Endometrium (tissue), 2 donors: ENCODE measurements around the gene CANT1.
A peak's percentile ranks its signal among the peaks of the same experiment; 100 is the strongest.

Experiments
- FAIRE-seq: peaks from 2 replicates; lab custom pipeline; 2012; peaks lifted over from hg19 to GRCh38; lab: Jason Lieb, UNC
- donor health status: control.
- donor health status: control.

The CANT1 gene

DNA sequence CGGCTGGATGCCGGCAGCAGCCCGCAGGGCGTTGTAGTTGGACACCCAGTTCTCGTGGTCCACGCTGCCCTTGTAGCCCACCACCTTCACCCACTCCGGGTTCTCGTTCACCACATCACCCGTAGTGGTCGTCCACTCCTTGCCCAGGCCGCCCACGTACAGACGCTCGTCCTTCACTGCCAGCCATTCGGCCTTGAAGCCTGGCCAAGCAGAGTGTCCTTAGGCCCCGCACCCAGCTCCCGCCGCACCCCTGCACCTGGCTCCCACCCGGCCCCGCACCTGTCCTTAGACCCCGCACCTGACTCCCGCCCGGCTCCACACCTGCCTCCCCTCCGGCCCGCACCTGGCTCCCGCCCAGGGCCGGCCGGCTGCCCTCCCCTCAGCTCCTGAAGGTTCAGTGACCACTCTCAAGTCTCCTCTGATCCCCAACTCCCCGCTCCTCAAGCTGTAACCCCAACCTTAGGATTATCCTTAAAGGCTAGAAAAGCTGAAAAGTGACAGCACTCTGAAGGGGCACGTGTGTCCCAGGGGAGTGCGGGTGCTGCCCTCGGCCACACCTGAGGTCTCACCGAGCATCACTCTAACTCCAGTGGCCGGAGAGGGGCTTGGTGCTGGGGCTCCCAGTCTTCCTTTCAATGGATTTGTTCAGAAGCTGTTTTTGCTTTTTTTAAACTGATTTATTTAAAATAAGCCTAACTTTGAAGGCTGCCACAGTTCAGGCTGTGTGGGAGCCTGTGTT, 14.4 kb downstream of the CANT1 start:
- no peak for FAIRE-seq

DNA sequence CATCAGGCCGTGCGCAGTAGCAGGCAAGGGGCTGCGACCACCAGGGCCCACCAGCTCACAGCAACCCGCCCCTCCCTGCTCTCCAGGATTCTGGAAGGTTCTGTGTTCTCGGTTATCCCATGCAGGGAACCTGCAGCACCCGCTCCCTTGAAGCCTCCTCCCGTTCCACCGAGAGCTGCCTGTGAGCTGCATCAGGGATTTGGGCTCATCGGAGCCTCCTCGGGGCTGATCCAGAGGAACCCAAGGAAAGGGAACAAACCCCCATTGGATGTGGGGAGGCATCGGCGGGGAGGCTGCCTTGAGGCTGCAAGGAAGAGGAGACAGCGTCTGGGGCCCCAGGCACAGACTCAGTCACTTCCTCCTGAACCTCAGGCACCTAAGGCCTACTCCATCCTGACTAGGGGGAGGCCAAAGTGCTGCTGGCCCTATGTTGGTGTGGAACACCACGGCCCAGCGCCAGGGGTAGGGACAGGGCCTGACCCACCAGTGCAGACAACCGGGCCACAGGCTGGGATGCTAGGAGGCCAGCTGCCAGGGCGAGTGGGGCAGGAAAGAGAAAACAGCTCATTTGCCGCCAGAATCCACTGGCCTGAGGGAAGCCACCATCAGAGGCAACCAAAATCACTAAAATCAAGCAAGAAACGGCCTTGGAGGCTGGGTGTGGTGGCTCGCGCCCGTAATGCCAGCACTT, 15.4 kb downstream of the CANT1 start:
- no peak for FAIRE-seq

DNA sequence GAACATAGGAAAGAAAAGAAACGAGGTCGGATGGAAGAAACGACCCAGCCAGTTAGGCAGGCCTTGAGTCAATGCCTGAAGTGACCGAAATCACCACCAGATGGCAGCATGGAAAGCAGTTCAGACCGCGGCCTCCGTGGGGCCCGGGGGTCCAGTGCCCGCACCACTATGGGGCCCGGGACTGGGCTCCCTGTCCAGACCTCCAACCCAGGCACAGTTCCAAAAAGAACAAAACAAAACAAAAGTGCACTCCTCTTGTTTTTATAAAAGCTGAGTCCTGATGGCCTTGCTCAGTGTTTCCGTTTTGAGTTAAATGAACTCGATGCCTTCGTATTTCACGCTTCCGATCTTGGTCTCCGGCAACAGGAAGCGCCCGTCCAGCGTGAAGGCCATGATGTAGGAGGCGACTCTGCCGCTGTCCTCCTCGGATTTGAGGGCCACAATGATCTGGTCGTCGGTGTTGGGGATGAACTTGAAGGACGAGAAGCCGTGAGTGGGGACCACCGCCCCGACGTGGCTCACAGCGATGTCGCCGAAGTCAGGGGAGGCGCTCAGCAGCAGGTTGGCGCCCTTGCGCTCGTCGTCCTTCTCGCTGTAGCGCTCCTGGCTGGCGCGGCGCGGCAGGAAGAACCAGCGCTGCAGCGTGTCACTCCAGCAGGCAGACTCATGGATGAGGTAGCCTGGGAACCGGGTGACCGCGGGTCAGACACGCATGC, 16.2 kb downstream of the CANT1 start:
- no peak for FAIRE-seq

DNA sequence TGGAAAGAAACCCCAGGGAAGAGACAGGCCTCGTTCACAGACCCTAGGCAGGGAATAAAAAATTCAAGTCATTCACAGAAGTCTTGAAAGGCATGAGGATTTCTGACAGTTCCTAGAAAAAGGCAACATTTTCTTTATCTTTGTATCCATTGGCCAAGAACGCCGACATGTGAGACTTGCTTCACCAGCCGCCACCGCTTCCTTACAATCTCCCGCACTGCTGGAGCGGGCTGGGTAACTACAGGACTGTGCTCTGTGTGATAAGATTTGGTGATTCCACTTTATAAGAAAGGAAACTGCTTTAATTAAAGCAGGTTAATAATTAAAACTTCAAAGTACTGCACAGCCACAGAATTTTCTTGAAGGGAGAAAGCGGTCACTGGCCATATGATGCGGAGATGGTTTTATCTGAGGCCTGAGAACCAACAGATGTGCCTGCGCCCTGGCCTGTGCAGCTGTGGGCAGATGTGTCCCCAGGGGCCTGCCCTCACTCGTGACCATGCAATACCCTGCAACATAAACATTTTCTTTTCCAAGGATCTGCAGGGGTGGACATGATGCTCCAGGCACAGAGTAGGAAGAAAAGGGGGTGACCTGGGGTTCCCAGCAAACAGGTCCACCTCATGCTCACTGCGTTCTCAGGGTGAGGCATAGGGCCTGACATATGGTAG, 16.9 kb downstream of the CANT1 start:
- FAIRE-seq: no peak

DNA sequence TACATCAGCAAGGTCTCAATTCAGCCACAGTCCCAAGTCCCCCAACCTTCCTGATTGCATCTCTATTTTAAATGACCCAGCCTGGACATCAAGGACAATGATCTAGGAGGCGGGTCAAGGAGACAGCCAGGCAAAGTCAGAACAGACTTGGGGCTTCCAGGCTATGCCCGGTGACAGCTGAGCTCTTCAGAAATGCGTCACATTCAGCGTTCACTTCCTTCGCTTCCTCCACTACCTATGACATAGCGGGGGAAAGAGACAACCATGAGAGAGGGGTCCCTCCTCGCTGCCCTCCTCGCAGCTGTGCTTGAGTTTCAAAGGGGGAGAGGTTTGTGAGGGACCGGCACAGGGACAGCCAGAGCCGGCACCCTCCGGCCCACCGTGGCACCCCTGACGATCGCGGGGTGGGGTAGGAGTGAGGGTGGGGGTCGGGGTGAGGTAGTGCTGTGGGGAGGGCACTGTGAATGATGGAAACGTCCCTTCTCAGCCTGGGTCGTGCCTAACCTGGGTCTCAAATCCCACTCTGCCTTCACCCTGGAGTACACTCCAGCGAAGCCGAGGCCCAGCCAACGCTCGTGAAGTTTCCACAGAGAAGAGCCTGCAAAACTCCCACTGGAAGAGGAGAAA, 17.5 kb downstream of the CANT1 start:
- no peak for FAIRE-seq

DNA sequence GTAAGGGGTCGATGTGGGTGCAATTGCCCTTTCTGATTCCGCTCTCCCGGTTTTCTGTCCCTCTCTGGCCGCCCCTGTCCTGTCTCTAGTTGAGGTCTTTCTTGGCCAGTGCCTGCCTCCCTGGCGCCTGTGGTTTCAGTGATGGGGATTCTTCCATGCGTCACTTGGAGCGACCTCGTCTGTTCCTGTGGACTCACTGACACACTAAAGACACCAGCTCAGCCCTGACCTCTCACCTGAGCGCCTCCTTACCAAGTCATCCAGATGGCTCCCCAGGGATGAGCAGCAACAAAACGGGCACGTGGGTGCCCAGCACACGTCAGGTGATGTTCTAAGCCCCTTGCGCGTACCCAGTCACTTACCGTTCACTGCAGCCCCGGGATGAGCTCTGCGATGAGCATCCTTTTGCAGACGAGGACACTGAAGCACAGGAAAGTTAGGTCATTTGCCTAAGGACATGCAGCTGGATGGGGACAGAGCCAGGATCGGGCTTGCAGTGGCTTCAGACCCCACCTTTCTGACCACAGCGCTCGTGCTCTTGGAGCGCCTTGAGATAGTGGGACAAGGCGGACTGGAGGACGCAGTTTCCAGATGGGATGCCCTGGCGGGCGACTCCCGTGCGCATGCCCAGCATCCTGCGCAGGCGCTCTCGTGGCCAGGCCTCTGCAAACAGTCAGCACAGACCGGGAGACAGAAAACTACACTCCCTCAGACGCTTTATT, 18.4 kb downstream of the CANT1 start:
- FAIRE-seq: no peak

DNA sequence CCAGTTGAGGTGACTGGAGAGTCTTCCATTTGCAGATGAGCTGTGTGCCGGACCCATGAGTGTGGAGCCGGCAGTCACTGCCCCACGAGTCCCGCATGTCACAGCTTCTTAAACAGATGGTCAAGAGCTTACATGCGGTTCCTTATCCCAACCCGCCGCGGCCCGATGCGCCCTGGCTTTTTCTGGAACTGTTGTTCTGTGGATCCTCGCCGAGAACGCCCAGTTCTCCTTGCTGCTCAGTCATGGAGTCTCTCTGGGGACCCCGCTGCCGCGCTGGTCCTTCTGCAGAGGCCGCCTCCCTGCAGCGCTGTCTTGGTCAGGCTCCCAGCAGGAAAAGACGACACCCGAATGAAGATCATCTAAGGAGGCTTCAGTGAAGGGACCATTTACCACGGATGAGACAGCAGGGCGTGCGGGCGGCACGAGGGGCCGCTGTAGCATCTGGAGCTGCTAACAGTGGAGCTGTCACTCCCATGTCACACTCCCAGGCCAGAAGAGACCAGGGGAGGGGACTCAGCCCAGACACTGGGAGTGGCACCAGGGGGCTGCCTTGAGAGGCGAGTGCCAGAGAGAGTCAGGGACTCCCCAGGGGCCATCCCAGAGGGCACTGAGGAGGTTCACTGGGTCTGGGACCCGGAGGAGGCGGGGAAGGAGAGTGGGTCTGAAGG, 19.1 kb downstream of the CANT1 start:
- no peak for FAIRE-seq

DNA sequence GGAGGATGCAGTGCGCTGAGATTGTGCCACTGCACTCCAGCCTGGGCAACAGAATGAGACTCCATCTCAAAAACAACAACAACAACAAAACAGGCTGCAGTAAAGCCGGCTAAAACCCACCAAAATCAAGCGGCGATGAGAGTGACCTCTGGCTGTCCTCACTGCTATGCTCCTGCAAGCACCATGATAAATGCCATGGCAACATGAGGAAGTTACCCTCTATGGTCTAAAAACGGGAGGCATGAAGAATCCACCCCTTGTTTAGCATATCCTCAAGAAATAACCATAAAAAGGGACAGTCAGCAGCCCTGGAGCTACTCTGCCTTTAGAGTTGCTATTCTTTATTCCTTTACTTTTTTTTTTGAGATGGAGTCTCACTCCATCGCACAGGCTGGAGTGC, 21.4 kb downstream of the CANT1 start:
- no peak for FAIRE-seq

DNA sequence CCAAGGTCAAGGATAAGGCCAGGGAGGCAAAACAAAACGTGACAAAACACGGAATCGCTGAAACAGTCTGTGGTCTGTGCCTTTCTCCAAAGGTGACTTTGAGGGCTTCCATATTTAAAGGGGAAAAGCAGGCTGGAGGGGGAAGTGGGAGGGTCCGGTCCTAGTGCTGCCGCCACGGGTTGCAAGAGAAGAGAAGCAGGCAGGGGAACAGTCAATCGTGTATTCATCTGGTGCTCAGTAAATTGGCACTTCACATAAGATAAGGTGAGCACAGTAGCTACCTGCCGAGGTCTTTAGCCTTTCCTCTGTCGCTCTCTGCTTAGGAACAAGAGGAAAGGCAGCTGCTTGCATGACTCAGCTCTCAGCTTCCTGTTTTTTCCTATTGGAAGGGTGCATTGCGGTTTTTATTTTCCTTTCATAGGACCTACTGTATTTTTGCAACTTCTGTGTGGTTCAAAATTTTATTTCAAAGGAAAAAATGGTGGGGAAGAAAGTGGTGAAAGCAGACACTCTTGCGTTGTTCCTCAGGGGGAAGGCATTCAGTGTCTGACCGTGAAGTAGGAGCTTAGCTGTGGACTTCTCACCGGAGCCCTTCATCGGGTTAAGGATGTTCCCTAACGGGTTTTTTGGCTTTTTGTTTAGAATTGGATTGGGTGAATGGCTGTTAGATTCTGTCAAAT, 22.8 kb downstream of the CANT1 start:
- no peak for FAIRE-seq

DNA sequence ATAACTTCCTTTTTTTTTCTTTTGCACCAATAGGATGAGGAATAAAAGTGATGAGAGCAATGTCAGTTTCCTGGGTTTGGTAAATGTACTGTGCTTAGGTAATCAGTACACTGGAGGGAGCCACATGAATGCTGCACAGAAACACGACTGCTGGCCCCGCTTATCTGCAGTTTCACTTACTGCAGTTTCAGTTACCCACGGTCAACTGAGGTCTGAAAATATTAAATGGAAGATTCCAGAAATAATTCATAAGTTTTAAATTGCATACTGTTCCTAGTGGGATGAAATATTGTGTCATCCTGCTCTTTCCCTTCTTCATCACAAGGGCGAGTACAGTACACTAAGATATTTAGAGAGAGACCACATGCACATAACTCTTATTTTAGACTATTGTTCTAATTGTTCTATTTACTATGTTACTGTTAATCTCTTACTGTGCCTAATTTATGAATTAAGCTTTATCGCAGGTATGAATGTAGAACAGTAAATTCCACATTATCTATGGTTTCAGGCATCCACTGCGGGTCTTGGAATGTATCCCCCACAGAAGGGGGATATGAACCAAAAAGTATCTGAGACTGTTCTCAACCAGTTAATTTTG, 23.4 kb downstream of the CANT1 start:
- FAIRE-seq: no peak

DNA sequence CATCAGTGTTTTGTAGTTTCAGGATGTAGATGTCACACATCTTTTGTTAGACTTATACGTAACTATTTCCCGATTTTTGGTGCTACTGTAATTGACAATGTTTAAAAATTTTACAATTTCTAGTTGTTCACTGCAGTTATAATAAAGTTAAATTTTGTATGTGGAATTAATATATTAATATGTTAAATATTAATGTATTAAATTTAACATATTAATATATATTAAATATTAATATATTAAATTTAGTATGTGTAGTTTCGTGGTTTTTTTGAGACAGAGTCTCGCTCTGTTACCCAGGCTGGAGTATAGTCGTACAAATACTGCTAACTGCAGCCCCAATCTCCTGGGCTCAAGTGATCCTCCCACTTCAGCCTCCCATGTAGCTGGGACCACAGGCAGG, 24.2 kb downstream of the CANT1 start:
- FAIRE-seq: peak; percentile 58

DNA sequence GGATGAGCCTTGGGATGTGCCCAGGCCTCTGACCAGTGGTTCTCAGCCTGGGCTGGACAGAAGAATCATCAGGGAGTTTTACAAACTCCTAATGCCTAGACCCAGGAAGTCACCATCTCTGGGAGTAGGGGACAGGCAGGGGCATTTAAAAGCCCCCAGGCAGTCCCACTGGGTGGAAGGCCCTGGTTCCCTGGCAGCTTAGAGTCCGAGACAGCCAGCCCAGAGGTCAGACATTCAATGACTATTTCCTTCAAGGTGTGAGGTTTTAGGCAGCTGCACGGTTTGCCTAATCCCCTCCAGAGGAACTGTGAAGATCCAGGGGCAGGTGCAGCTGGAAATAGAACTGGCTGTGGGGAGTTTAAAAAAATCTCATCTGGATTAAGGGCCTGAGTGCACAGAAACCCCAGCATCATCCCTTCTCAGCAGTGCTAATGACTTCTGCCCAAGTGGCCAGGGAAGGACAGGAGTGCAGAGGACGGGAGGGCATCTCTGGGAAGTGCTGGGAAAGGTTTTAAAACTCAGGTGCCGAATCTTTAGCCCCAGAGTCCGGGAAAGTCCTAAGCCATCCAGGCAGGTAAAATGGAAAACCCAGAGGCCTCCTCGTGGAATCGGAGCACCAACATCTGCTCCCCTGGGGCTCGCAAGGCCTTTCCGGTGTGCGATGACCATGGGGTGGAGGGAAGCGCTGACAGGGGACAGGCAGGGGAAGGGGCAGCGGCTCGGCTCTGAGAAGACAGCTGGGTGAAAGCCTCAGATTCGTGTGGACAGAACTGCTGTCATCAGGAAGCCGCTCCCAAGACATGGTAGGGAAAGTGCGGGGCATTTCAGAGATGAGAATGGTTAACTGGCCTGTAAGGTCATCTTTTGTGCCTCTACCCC, 28.3 kb downstream of the CANT1 start:
- no peak for FAIRE-seq

DNA sequence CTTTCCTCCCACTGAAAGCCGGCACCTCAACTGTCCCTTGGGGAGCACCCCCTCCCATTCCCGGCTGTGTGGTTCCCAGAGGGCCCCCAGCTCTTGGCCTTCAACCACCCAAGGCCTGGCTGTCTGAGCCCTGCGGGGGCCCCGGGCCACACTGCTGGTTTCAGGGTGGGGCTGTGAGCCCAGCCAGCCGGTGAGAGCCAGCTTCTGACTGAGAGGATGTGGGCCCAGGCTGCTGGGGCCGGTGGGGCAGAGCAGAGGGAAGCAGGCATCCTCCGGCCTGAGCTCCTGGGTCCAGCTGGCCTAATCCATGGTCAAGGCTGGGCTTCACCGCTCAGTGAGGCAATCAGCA, 29.0 kb downstream of the CANT1 start:
- no peak for FAIRE-seq

DNA sequence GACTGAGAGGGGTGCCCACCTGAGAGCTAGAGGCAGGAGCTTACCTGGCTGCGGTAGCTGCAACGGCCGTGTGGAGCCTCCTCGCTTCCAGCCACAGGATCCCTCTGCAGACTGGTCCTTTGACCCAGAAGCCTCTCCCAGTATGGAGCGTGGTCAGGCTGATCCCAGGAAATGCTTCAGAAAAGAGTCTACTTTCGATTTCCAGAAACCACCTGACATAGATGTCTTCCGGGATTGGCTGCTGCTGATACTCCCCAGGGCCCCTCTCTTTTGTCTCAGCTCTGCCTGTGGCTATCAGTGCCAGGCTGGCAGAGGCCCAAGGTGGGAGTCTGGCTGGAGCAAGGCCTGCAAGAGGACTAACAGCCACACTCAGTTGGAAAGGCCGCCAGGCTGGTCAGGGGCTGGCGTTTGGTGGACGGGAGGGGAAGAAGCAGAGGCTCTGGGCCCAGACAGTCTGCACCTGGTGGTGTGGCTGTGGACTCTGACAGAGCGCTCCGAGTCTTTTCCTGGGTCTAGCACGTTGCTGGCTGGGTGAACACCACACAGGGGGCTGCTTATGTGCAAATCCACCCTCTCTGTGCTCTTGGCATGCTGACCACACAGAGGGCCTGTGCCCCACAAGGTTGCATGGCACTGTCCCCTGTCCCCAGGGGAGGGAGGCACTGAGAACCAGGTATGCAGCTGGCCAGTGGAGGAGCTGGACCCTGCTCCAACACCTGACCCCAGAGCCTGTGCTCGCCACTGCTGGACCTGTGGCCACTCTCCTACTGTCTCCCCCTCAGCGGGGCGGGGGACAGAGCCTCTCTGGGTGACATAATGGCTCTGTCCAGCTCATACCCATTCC, 29.6 kb downstream of the CANT1 start, which contains the start of gene LGALS3BP:
Gene LGALS3BP, minus strand, starts transcription at position 144 of the 844 bp plus-strand sequence. CDS start 2,732 bp downstream, outside the sequence.
- FAIRE-seq: peak; percentile 59

DNA sequence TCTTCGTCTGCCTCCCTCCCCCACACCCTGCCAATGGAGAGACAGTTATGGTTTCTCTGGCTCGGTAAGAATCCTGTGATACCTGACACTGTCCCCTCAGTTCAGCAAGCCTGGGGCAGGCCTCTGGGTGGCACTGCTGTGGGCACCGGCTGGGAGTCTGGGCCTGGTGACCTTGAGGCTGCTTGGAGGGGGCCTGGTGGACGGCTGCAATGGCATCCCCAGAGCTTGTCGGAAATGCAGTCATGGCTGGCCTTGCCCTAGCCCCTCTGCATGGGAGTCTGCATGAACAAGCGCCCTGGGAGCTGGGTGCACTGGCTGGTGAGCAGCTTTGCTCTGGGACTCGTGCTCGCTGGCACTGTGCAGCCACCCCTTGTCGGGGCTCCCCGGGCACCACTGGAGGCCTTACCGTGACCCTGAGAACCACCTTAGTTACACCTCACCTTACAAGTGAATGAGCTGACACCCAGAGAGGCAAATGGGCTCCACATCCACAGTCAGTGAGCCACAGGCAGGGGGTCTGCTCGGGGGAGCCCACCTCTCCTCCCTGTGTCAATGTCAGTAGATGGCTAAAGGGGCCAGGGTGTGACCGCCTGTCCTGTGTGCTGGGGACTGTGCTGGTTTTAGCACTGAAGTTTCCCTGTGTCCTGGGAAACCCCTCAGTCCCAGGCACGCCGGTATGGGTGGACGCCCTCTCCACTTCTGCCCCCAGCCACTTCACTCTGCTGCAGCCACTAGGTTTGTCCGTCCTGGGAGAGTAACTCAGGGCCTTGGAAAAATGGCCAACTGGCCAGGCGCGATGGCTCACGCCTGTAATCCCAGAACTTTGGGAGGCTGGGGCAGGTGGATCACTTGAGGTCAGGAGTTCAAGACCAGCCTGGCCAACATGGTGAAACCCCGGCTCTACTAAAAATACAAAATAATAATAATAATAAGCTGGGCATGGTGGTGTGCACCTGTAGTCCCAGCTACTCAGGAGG, 31.3 kb downstream of the CANT1 start:
- FAIRE-seq: no peak

DNA sequence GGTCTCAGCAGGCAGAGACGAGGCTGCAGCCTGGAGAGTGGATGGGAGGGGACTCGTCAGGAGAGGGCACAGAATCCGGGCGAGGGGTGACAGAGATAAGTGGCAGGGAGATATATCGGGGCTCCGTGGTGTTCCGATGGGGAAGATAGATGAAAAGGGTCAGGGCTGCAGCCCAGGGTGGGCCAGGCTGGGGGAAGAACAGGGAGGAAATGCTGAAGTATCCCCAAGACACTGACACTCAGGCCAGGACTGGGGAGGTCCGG, 32.0 kb downstream of the CANT1 start:
- no peak for FAIRE-seq
